Keratinocyte (primary cell): ENCODE results near the gene PAQR7. TPM values are rescaled to one million over a fixed set of nuclear protein-coding genes. Genes with fewer than 3 reads are reported as not detected.

Experiments
- DNase-seq: peaks from one replicate; pipeline ENCODE4 v3.0.0-alpha.2; 2011; ENCODE audit warnings: low read depth, missing footprints, low spot score
- FAIRE-seq: peaks from 2 replicates; lab custom pipeline; 2011; peaks lifted over from hg19 to GRCh38; lab: Jason Lieb, UNC
- H2AFZ ChIP-seq: 2 replicates; pipeline ENCODE4 v1.6.0; 2012; ENCODE audit warnings: low read length, control low read depth, inconsistent platforms; ENCODE audit not compliant: control insufficient read depth
- H3K27ac ChIP-seq: 2 replicates; pipeline ENCODE4 v1.5.1; 2011; ENCODE audit warnings: low read length; ENCODE audit not compliant: control insufficient read depth, insufficient read depth
- H3K27me3 ChIP-seq: 3 replicates; pipeline ENCODE4 v1.6.0; 2011; ENCODE audit warnings: low read length; ENCODE audit not compliant: control insufficient read depth, insufficient read depth; ENCODE audit errors: extremely low read depth
- H3K36me3 ChIP-seq, 2 experiments: 2 replicates in 1 of 2; 3 replicates in 1 of 2; pipeline ENCODE4 v1.5.1; 2011; ENCODE audit warnings: low read length in 2 of 2, mild to moderate bottlenecking in 1 of 2; ENCODE audit not compliant: control insufficient read depth in 2 of 2, insufficient read depth in 2 of 2; ENCODE audit errors: extremely low read depth in 1 of 2
- H3K4me1 ChIP-seq: 3 replicates; pipeline ENCODE4 v1.5.1; 2011; ENCODE audit warnings: low read length; ENCODE audit not compliant: control insufficient read depth, insufficient read depth; ENCODE audit errors: extremely low read depth
- H3K4me2 ChIP-seq: 3 replicates; pipeline ENCODE4 v1.6.0; 2011; ENCODE audit warnings: low read depth, low read length; ENCODE audit not compliant: control insufficient read depth, insufficient read depth; ENCODE audit errors: extremely low read depth
- H3K4me3 ChIP-seq, 3 experiments: fragments of 200-600 bp in 1 of 3; sonication (generic) in 1 of 3; 2 replicates in 2 of 3; 3 replicates in 1 of 3; pipeline ENCODE4 v1.5.1; 2011 to 2016; ENCODE audit warnings: low read length in 3 of 3, mild to moderate bottlenecking in 3 of 3, control low read depth in 2 of 3, inconsistent platforms in 1 of 3, low read depth in 1 of 3, mixed read lengths in 1 of 3, mixed run types in 1 of 3, moderate library complexity in 1 of 3; ENCODE audit not compliant: control insufficient read depth in 2 of 3, insufficient read depth in 2 of 3; ENCODE audit errors: extremely low read depth in 1 of 3
- H3K79me2 ChIP-seq: 2 replicates; pipeline ENCODE4 v1.6.0; 2012; ENCODE audit warnings: low read length; ENCODE audit not compliant: control insufficient read depth, insufficient read depth
- H3K9ac ChIP-seq: 3 replicates; pipeline ENCODE4 v1.6.0; 2011; ENCODE audit warnings: low read length; ENCODE audit not compliant: control insufficient read depth, insufficient read depth; ENCODE audit errors: extremely low read depth
- H3K9me1 ChIP-seq: 3 replicates; pipeline ENCODE4 v1.6.0; 2011; ENCODE audit warnings: low read length; ENCODE audit not compliant: control insufficient read depth, insufficient read depth; ENCODE audit errors: extremely low read depth
- H3K9me3 ChIP-seq: 2 replicates; pipeline ENCODE4 v1.5.1; 2012; ENCODE audit warnings: low read depth, low read length; ENCODE audit not compliant: control insufficient read depth
- H4K20me1 ChIP-seq: 3 replicates; pipeline ENCODE4 v1.6.0; 2011; ENCODE audit warnings: low read length; ENCODE audit not compliant: control insufficient read depth, insufficient read depth; ENCODE audit errors: extremely low read depth
- EZH2 ChIP-seq: IDR thresholded peaks from one replicate; pipeline ENCODE4 v1.6.1; 2012; ENCODE audit warnings: inconsistent platforms, mild to moderate bottlenecking, low read length, moderate library complexity
- dilution Hi-C: fragments of 300-500 bp; cut with MboI; formaldehyde crosslinking; loops from one replicate; pipeline ENCODE4 v1.7.0; 2020; ENCODE audit warnings: low sequenced_read_pairs; ENCODE audit not compliant: extremely low pct_ligation_motif_present
- polyA minus RNA-seq, 3 experiments: library from RNA; depleted of rRNA, polyadenylated mRNA; stranded (reverse); fragments of >200 nt; gene quantifications; 1 replicate in 1 of 3; 2 replicates in 1 of 3; 3 replicates in 1 of 3; pipeline ENCODE4 v1.2.3, GENCODE V29; 2011
- polyA plus RNA-seq, 5 experiments: library from polyadenylated mRNA; depleted of rRNA in 3 of 5; stranded (reverse) in 3 of 5; stranded (forward) in 1 of 5; unstranded in 1 of 5; fragments of >200 nt; gene quantifications; 1 replicate in 1 of 5; 2 replicates in 3 of 5; 3 replicates in 1 of 5; pipeline versions ENCODE4 v1.2.1 to v1.2.3, GENCODE V29; 2011 to 2012; ENCODE audit warnings: missing spikeins in 2 of 5, low read depth in 1 of 5, low replicate concordance in 1 of 5
- TF ChIP-seq, protein P1 (sequence below), 3 experiments: IDR thresholded peaks in 1 of 3; conservative IDR thresholded peaks in 1 of 3; optimal IDR thresholded peaks in 1 of 3; 2 replicates in 2 of 3; 3 replicates in 1 of 3; pipeline versions ENCODE3 to v1.5.1; 2011; ENCODE audit warnings: low read length in 3 of 3, mild to moderate bottlenecking in 3 of 3, moderate library complexity in 2 of 3, control low read depth in 1 of 3, inconsistent platforms in 1 of 3; ENCODE audit not compliant: insufficient read depth in 2 of 3; ENCODE audit errors: extremely low read depth in 1 of 3

Gene PAQR7, protein sequence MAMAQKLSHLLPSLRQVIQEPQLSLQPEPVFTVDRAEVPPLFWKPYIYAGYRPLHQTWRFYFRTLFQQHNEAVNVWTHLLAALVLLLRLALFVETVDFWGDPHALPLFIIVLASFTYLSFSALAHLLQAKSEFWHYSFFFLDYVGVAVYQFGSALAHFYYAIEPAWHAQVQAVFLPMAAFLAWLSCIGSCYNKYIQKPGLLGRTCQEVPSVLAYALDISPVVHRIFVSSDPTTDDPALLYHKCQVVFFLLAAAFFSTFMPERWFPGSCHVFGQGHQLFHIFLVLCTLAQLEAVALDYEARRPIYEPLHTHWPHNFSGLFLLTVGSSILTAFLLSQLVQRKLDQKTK
- 14.5 to 32.1 TPM (median 21.7 TPM) in 3 replicates for polyA plus RNA-seq
- polyA plus RNA-seq (2011; ENCODE audit: low read depth): 7.0 TPM
- 12.6 and 17.1 TPM in 2 replicates for polyA plus RNA-seq (2011; cell fraction: cytosol; rRNA removed)
- 40.5 and 47.9 TPM in 2 replicates for polyA plus RNA-seq (2011; cell fraction: nucleus; rRNA removed)
- polyA plus RNA-seq (2012; ENCODE audit: low replicate concordance): 19.1 and 34.6 TPM in 2 replicates
- 29.5 to 61.0 TPM (median 33.6 TPM) in 3 replicates for polyA minus RNA-seq
- 31.5 TPM for polyA minus RNA-seq (2011; cell fraction: cytosol; rRNA and poly(A)+ RNA removed)
- polyA minus RNA-seq (2011; cell fraction: nucleus; rRNA and poly(A)+ RNA removed): 29.3 and 35.2 TPM in 2 replicates

GRCh38 chr1:25875154-25875855 is at the start of gene PAQR7:
PAQR7 (minus strand) TSS chr1:25875708; CDS start chr1:25863839, 11,869 bp downstream.
- H3K4me1 ChIP-seq: peaks cover 50% of the 10 kb centered on the region
- TF ChIP-seq EZH2: no peak
- TF ChIP-seq, protein P1, sequence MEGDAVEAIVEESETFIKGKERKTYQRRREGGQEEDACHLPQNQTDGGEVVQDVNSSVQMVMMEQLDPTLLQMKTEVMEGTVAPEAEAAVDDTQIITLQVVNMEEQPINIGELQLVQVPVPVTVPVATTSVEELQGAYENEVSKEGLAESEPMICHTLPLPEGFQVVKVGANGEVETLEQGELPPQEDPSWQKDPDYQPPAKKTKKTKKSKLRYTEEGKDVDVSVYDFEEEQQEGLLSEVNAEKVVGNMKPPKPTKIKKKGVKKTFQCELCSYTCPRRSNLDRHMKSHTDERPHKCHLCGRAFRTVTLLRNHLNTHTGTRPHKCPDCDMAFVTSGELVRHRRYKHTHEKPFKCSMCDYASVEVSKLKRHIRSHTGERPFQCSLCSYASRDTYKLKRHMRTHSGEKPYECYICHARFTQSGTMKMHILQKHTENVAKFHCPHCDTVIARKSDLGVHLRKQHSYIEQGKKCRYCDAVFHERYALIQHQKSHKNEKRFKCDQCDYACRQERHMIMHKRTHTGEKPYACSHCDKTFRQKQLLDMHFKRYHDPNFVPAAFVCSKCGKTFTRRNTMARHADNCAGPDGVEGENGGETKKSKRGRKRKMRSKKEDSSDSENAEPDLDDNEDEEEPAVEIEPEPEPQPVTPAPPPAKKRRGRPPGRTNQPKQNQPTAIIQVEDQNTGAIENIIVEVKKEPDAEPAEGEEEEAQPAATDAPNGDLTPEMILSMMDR (optimal IDR thresholded peaks at IDR 0.05 in 1 of 3, IDR thresholded peaks at IDR 0.05 in 1 of 3, conservative IDR thresholded peaks at IDR 0.05 in 1 of 3; ENCODE audit: extremely low read depth in 1 of 3, insufficient read depth in 2 of 3, low read length in 3 of 3): peak in 1 of 3 experiments; percentile 31

GRCh38 chr1:25924454-25924853 is 48.9 kb upstream of the PAQR7 start:
- peaks cover 16% of the 10 kb centered on the region for H3K4me1 ChIP-seq
- no peak for DNase-seq
- no peaks in the 10 kb centered on the region for H3K9me1 ChIP-seq
- dilution Hi-C loops: no loop called here
- no peaks in the 10 kb centered on the region for H3K27me3 ChIP-seq
- H4K20me1 ChIP-seq: no peaks in the 10 kb centered on the region
- no peaks in the 10 kb centered on the region for H3K79me2 ChIP-seq
- TF ChIP-seq EZH2: no peak
- TF ChIP-seq, protein P1 (optimal IDR thresholded peaks at IDR 0.05 in 1 of 3, IDR thresholded peaks at IDR 0.05 in 1 of 3, conservative IDR thresholded peaks at IDR 0.05 in 1 of 3; ENCODE audit: extremely low read depth in 1 of 3, insufficient read depth in 2 of 3, low read length in 3 of 3): no peak
- no peak overlapping the region for H3K4me2 ChIP-seq
- no peak overlapping the region for H3K4me3 ChIP-seq
- no peak overlapping the region for H2AFZ ChIP-seq
- H3K27ac ChIP-seq: no peak overlapping the region
- H3K36me3 ChIP-seq: no peaks in the 10 kb centered on the region
- FAIRE-seq: no peak
- H3K9ac ChIP-seq: no peak overlapping the region
- no peaks in the 10 kb centered on the region for H3K9me3 ChIP-seq

More at GRCh38 chr1:25875154-25875855, at the start of gene PAQR7:
- Histone ChIP-seq H3K36me3 (peaks cover 3 to 4% of the 10 kb centered on the region in 2 experiments), H3K27me3 (no peaks in the 10 kb centered on the region), H3K9me1 (no peaks in the 10 kb centered on the region), H3K4me3 (peak within 1 kb of the TSS; percentile 62 to 84 (median 83)), H3K79me2 (peaks cover 10% of the 10 kb centered on the region), H4K20me1 (no peaks in the 10 kb centered on the region), H3K27ac (peak within 1 kb of the TSS; percentile 61), H3K9ac (peak within 1 kb of the TSS; percentile 78), H2AFZ (peak within 1 kb of the TSS; percentile 62), H3K4me2 (peak within 1 kb of the TSS; percentile 99), H3K9me3 (no peaks in the 10 kb centered on the region)
- DNase-seq (no peak), FAIRE-seq (no peak)
- dilution Hi-C loops: loop anchor here (25.0 kb wide), 1 partner anchor 112 kb away; the partner anchor contains the start of gene PAFAH2
